GM23338 (cell line): ENCODE measurements around the gene BCCIP. TPM values are rescaled to one million over a fixed set of nuclear protein-coding genes. Genes with fewer than 3 reads are reported as not detected.

Source experiments
- ATAC-seq: fragments of 200-7000 bp; cut with Tn5 transposase; 3 replicates; pipeline ENCODE4 v1.9.1; 2020
- DNase-seq: peaks from one replicate; pipeline ENCODE4 v3.0.0-alpha.2; 2015; ENCODE audit warnings: low spot score
- H2AFZ ChIP-seq: fragments of 200-600 bp; sonication (generic); 2 replicates; pipeline ENCODE4 v1.8.0; 2016; ENCODE audit warnings: antibody characterized with exemption, mild to moderate bottlenecking, moderate library complexity
- H3F3A ChIP-seq: fragments of 200-600 bp; sonication (generic); replicated peaks from 2 replicates; pipeline ENCODE4 v1.8.0; 2017; ENCODE audit warnings: antibody characterized with exemption, mixed run types, low read depth
- H3K27ac ChIP-seq: fragments of 200-600 bp; sonication (generic); 2 replicates; pipeline ENCODE4 v1.6.1; 2016; ENCODE audit warnings: low read depth
- H3K27me3 ChIP-seq: fragments of 200-600 bp; sonication (generic); 2 replicates; pipeline ENCODE4 v1.8.0; 2016; ENCODE audit warnings: mild to moderate bottlenecking, mixed run types, moderate library complexity; ENCODE audit not compliant: insufficient read depth
- H3K36me3 ChIP-seq: fragments of 200-600 bp; sonication (generic); 2 replicates; pipeline ENCODE4 v1.8.0; 2016; ENCODE audit warnings: mild to moderate bottlenecking; ENCODE audit not compliant: insufficient read depth
- H3K4me1 ChIP-seq: fragments of 200-600 bp; sonication (generic); 2 replicates; pipeline ENCODE4 v1.8.0; 2016; ENCODE audit warnings: mild to moderate bottlenecking, moderate library complexity; ENCODE audit not compliant: insufficient read depth
- H3K4me2 ChIP-seq: fragments of 200-600 bp; sonication (generic); 2 replicates; pipeline ENCODE4 v1.7.1; 2017; ENCODE audit warnings: mixed run types
- H3K4me3 ChIP-seq: fragments of 200-600 bp; sonication (generic); 2 replicates; pipeline ENCODE4 v1.6.1; 2016; ENCODE audit warnings: mixed run types
- H3K79me2 ChIP-seq: fragments of 200-600 bp; sonication (generic); replicated peaks from 2 replicates; pipeline ENCODE4 v1.8.0; 2017; ENCODE audit warnings: mild to moderate bottlenecking; ENCODE audit not compliant: insufficient read depth
- H3K9me2 ChIP-seq: fragments of 200-600 bp; sonication (generic); 2 replicates; pipeline ENCODE4 v1.8.0; 2017; ENCODE audit not compliant: insufficient read depth
- H4K20me1 ChIP-seq: fragments of 200-600 bp; sonication (generic); replicated peaks from 2 replicates; pipeline ENCODE4 v1.8.0; 2017; ENCODE audit warnings: mild to moderate bottlenecking; ENCODE audit not compliant: insufficient read depth
- H3K27ac Mint-ChIP-seq: 2 replicates; pipeline ENCODE4 v1.8.0; 2020; ENCODE audit warnings: inconsistent platforms, mild to moderate bottlenecking, moderate library complexity, mixed read lengths
- H3K27me3 Mint-ChIP-seq: 3 replicates; pipeline ENCODE4 v1.8.0; 2022; ENCODE audit warnings: low read depth, mild to moderate bottlenecking, moderate library complexity, mixed read lengths, inconsistent platforms; ENCODE audit not compliant: insufficient read depth, poor library complexity
- H3K36me3 Mint-ChIP-seq: 3 replicates; pipeline ENCODE4 v1.8.0; 2021; ENCODE audit warnings: low read depth, mild to moderate bottlenecking, inconsistent platforms, moderate library complexity, mixed read lengths
- H3K4me1 Mint-ChIP-seq: 3 replicates; pipeline ENCODE4 v1.8.0; 2020; ENCODE audit warnings: mild to moderate bottlenecking, inconsistent platforms, mixed read lengths
- H3K4me3 Mint-ChIP-seq: 3 replicates; pipeline ENCODE4 v1.8.0; 2021; ENCODE audit warnings: moderate library complexity, mild to moderate bottlenecking, inconsistent platforms, mixed read lengths
- H3K9me3 Mint-ChIP-seq: 3 replicates; pipeline ENCODE4 v1.8.0; 2020; ENCODE audit warnings: moderate library complexity, mild to moderate bottlenecking, inconsistent platforms, mixed read lengths
- EZH2 ChIP-seq: fragments of 200-600 bp; sonication (generic); IDR thresholded peaks from one replicate; pipeline ENCODE4 v1.8.0; 2017; ENCODE audit warnings: antibody characterized with exemption, mild to moderate bottlenecking, low read depth; ENCODE audit not compliant: unreplicated experiment
- EZH2phosphoT487 ChIP-seq: fragments of 200-600 bp; sonication (generic); IDR thresholded peaks from one replicate; pipeline ENCODE4 v1.8.1; 2018; ENCODE audit warnings: antibody characterized with exemption; ENCODE audit not compliant: unreplicated experiment
- STAT1 ChIP-seq: IDR thresholded peaks from one replicate; pipeline ENCODE4 v1.6.1; 2016; ENCODE audit warnings: antibody characterized with exemption; ENCODE audit not compliant: unreplicated experiment
- ZNF114 ChIP-seq: fragments of 250-450 bp; sonication (Bioruptor Pico); IDR thresholded peaks from 2 replicates; pipeline ENCODE4 v1.5.0; 2020; ENCODE audit warnings: mild to moderate bottlenecking, moderate library complexity
- ZNF462 ChIP-seq: fragments of 250-450 bp; sonication (Bioruptor Pico); IDR thresholded peaks from 2 replicates; pipeline ENCODE4 v1.5.0; 2020; ENCODE audit warnings: mild to moderate bottlenecking, moderate library complexity
- polyA plus RNA-seq: library from polyadenylated mRNA; unstranded; fragments of >200 nt; fragmentation: Nextera tagmentation; extraction: Ambion mirVana; gene quantifications from 2 replicates; pipeline ENCODE4 v1.2.1, GENCODE V29; 2016
- total RNA-seq: library from RNA; depleted of rRNA; stranded (reverse); fragments of >200 nt; shearing (Covaris generic); gene quantifications from 2 replicates; pipeline ENCODE4 v1.2.3, GENCODE V29; 2014
- TF ChIP-seq, protein P1 (sequence below), 2 experiments: fragments of 200-600 bp in 1 of 2; sonication (generic) in 1 of 2; conservative IDR thresholded peaks; 2 replicates each; pipeline versions ENCODE4 v1.5.1 to v1.6.1; 2016 to 2017; ENCODE audit warnings: antibody characterized with exemption in 2 of 2, low read depth in 2 of 2, mild to moderate bottlenecking in 2 of 2, moderate library complexity in 1 of 2
- TF ChIP-seq, protein P2 (sequence below): IDR thresholded peaks from one replicate; pipeline ENCODE4 v1.6.1; 2018; ENCODE audit warnings: antibody characterized with exemption; ENCODE audit not compliant: unreplicated experiment

The BCCIP gene
- total and polyA plus RNA-seq, 2 experiments from 2014 or later: 98.6 to 214 TPM

DNA sequence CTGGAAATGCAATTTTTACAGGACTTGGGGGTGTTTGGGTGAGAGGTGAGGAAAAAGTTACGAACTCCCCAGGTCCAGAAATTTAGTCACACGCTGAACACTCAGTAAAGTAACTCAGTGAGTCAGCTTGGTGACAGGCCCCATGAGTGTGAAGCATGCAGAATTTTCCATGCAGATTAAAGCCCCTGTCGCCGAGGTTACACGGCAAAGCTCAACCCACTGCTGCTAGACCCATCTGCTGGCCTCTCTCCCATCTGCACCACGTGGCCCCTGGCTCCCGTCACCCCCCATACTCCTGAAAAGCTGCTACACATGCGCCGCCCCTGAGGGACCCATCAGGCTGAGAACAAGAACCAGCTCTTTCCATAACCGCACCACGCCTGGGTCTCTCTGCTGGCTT is 40.7 kb upstream of the BCCIP start:
- H3K36me3 Mint-ChIP-seq: no peaks in the 10 kb centered on the region; the same call in 2 of the 3 replicates
- H4K20me1 ChIP-seq: no peaks in the 10 kb centered on the region
- H3K27ac ChIP-seq: no peak overlapping the region
- peaks cover 3% of the 10 kb centered on the region for H3K27me3 Mint-ChIP-seq
- H3K27me3 ChIP-seq: no peaks in the 10 kb centered on the region
- H3K9me3 Mint-ChIP-seq: peaks cover 5% of the 10 kb centered on the region; the same call in 2 of the 3 replicates
- no peak for DNase-seq
- no peaks in the 10 kb centered on the region for H3K9me2 ChIP-seq
- H3K79me2 ChIP-seq: no peaks in the 10 kb centered on the region
- TF ChIP-seq ZNF114 (CRISPR knock-in tag) (no peak), EZH2 (no peak), EZH2phosphoT487 (no peak)
- TF ChIP-seq, protein P1, sequence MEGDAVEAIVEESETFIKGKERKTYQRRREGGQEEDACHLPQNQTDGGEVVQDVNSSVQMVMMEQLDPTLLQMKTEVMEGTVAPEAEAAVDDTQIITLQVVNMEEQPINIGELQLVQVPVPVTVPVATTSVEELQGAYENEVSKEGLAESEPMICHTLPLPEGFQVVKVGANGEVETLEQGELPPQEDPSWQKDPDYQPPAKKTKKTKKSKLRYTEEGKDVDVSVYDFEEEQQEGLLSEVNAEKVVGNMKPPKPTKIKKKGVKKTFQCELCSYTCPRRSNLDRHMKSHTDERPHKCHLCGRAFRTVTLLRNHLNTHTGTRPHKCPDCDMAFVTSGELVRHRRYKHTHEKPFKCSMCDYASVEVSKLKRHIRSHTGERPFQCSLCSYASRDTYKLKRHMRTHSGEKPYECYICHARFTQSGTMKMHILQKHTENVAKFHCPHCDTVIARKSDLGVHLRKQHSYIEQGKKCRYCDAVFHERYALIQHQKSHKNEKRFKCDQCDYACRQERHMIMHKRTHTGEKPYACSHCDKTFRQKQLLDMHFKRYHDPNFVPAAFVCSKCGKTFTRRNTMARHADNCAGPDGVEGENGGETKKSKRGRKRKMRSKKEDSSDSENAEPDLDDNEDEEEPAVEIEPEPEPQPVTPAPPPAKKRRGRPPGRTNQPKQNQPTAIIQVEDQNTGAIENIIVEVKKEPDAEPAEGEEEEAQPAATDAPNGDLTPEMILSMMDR (conservative IDR thresholded peaks at IDR 0.05; ENCODE audit: low read depth in 2 of 2): no peak
- H3K4me3 ChIP-seq: no peak overlapping the region
- no peak overlapping the region for H3K4me3 Mint-ChIP-seq
- no peak overlapping the region for H3K4me2 ChIP-seq
- H3K36me3 ChIP-seq: no peaks in the 10 kb centered on the region
- no peak overlapping the region for H2AFZ ChIP-seq
- H3F3A ChIP-seq: no peaks in the 10 kb centered on the region
- H3K27ac Mint-ChIP-seq: no peak overlapping the region
- no peaks in the 10 kb centered on the region for H3K4me1 ChIP-seq
- H3K4me1 Mint-ChIP-seq: no peaks in the 10 kb centered on the region; the same call in 2 of the 3 replicates
- peak; percentile 23; the same call in 1 of the 3 replicates for ATAC-seq

DNA sequence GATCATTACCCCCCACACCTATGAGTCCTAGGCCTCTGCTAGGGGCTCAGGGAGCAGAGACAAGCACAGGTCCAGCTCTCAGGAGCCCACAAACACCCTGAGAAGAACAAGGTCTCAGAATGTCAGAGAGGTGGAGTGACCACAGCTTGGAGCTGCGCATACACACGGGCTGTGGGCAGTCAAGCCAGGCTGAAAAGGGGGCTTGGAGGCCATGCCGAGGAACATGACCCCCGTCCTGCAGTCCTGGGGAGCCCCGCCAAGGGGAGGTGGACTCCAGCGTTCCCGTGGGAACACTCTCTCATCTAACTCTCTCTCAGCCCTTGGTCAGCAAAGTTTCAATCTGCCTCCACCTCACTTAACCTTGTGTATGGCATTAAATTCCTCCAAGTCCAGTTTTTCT is 39.9 kb upstream of the BCCIP start:
- no peak for DNase-seq
- ATAC-seq: no peak
- Mint-ChIP-seq H3K27ac (no peak overlapping the region), H3K36me3 (no peaks in the 10 kb centered on the region; the same call in 2 of the 3 replicates), H3K27me3 (peaks cover 3% of the 10 kb centered on the region), H3K9me3 (peaks cover 5% of the 10 kb centered on the region; the same call in 2 of the 3 replicates), H3K4me1 (no peaks in the 10 kb centered on the region; the same call in 1 of the 3 replicates), H3K4me3 (no peak overlapping the region)
- H3K4me2 ChIP-seq: no peak overlapping the region
- no peaks in the 10 kb centered on the region for H3F3A ChIP-seq
- H3K9me2 ChIP-seq: no peaks in the 10 kb centered on the region
- H4K20me1 ChIP-seq: no peaks in the 10 kb centered on the region
- H2AFZ ChIP-seq: no peak overlapping the region
- H3K27me3 ChIP-seq: no peaks in the 10 kb centered on the region
- H3K4me3 ChIP-seq: no peak overlapping the region
- no peak overlapping the region for H3K27ac ChIP-seq
- H3K36me3 ChIP-seq: no peaks in the 10 kb centered on the region
- no peaks in the 10 kb centered on the region for H3K4me1 ChIP-seq
- no peaks in the 10 kb centered on the region for H3K79me2 ChIP-seq
- TF ChIP-seq ZNF114 (CRISPR knock-in tag) (no peak), ZNF462 (CRISPR knock-in tag) (no peak), STAT1 (no peak), EZH2 (no peak)
- TF ChIP-seq, protein P2, sequence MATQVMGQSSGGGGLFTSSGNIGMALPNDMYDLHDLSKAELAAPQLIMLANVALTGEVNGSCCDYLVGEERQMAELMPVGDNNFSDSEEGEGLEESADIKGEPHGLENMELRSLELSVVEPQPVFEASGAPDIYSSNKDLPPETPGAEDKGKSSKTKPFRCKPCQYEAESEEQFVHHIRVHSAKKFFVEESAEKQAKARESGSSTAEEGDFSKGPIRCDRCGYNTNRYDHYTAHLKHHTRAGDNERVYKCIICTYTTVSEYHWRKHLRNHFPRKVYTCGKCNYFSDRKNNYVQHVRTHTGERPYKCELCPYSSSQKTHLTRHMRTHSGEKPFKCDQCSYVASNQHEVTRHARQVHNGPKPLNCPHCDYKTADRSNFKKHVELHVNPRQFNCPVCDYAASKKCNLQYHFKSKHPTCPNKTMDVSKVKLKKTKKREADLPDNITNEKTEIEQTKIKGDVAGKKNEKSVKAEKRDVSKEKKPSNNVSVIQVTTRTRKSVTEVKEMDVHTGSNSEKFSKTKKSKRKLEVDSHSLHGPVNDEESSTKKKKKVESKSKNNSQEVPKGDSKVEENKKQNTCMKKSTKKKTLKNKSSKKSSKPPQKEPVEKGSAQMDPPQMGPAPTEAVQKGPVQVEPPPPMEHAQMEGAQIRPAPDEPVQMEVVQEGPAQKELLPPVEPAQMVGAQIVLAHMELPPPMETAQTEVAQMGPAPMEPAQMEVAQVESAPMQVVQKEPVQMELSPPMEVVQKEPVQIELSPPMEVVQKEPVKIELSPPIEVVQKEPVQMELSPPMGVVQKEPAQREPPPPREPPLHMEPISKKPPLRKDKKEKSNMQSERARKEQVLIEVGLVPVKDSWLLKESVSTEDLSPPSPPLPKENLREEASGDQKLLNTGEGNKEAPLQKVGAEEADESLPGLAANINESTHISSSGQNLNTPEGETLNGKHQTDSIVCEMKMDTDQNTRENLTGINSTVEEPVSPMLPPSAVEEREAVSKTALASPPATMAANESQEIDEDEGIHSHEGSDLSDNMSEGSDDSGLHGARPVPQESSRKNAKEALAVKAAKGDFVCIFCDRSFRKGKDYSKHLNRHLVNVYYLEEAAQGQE: no peak
- TF ChIP-seq, protein P1 (conservative IDR thresholded peaks at IDR 0.05; ENCODE audit: low read depth in 2 of 2): no peak
